GM12874 (cell line): ENCODE results near the gene OR8A1.

Source experiments
- TF ChIP-seq, protein P1 (sequence below): IDR thresholded peaks from 2 replicates; pipeline ENCODE4 v1.5.1; 2011; ENCODE audit warnings: low read depth, mild to moderate bottlenecking, control low read depth, low read length, moderate library complexity; ENCODE audit not compliant: insufficient read depth

OR8A1 gene

DNA sequence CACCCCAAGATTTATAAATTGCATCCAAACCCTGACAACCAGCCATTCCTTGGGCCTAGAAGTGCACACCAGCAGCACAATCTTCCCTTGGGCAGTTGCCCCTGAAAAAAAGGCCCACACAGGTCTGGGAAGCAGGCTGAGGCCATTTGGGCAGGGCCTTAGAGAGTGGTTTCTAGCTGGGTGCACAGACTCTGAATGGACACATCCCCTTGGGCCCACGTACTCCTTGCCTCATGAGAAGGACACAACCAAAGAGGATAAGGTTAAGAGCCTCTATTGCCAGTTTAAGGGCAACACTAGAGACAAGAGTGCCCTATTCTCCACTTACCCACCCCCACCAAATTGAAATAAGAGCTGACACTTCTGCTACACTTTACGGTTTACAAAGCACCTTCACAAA lies 40.5 kb downstream of the OR8A1 start:
- TF ChIP-seq, protein P1, sequence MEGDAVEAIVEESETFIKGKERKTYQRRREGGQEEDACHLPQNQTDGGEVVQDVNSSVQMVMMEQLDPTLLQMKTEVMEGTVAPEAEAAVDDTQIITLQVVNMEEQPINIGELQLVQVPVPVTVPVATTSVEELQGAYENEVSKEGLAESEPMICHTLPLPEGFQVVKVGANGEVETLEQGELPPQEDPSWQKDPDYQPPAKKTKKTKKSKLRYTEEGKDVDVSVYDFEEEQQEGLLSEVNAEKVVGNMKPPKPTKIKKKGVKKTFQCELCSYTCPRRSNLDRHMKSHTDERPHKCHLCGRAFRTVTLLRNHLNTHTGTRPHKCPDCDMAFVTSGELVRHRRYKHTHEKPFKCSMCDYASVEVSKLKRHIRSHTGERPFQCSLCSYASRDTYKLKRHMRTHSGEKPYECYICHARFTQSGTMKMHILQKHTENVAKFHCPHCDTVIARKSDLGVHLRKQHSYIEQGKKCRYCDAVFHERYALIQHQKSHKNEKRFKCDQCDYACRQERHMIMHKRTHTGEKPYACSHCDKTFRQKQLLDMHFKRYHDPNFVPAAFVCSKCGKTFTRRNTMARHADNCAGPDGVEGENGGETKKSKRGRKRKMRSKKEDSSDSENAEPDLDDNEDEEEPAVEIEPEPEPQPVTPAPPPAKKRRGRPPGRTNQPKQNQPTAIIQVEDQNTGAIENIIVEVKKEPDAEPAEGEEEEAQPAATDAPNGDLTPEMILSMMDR = no peak

DNA sequence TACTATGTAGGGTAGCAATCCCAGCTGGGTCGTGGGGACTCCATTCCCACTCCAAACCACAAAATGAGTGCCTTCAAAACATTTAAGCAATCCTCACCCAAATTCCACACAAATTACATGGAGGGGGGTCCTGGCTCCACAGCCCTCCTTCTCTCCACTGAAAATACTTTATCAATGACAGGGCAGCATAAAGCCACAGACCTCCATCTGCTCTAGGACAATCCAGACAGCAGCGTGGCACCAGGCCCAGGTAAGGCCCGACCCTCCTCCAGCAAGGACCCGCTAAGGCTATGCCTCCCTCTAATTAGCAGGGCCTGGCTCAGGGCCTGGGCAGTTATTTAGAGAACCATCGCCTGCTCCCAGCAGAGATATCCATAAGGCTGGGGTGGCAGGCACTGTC lies 41.3 kb downstream of the OR8A1 start, which contains the start of gene PANX3:
PANX3 (plus strand) TSS at position 365 of the 400 bp plus-strand sequence. CDS start 129 bp downstream, outside the sequence.
- TF ChIP-seq, protein P1 = no peak

DNA sequence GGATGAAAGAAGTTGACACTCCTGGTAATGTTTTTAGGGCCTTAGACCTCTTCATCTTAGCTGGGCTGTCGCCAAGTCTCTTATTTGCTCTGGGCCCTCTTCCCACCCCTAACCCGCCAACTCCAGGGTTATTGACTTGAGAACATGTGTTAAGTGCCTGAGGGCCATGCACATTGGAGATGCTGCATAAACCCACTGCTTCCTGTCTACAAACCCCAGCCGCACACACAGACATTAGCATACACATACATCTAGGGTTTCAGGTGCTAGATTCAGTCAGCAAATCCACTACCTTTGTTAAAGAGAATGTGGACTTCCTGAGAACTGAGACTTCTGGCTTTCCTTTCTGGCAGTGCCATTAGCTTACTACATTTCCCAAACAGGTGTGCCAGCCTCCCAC lies 42.2 kb downstream of the OR8A1 start:
- TF ChIP-seq, protein P1 = no peak

DNA sequence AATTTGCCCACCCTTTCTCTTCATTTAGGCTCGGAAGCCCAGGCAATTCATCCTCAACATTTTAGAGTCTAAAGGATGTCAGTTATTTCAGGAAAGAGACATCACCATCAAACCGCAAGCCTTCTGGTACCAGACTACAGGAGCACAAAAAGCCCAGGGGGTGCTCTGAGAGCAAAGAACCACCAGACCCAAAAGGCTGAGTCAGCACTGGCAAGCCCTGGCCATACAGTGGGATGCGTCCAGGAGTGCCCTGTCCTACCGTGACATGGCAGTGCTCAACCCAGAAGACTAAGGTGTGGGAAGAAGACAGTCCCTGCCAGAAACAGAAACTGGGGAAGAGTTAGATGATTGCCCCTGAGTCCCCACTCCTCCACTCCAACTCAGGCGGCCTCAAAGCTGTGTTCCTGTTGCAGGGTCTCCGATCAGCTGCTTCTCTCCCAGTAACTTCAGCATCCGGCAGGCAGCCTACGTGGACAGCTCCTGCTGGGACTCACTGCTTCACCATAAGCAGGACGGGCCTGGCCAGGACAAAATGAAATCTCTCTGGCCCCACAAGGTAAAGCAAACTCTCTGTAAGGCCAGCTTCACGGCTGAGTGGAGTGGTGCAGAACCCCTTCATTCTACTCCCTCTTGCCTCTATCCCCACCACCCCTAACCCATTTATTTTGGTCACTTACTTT lies 42.9 kb downstream of the OR8A1 start:
- TF ChIP-seq, protein P1 = no peak

DNA sequence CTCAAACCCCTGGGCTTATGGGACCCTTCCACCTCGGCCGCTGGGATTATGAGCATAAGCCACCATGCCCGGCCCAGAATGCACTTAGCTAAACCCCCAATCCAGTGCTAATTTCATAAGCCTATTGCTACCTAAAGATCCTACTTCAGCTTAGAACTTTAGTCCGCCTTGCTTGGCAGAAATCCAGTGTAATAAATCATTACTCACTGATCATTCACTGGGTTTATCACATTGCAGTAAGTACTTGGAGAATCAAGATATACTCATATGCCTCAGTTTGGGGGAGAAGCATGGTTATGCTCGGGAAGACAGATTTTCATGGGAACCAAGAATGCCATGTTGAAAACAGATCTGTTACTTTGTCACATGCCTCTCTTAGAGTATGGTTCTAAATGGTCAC lies 49.1 kb downstream of the OR8A1 start:
- TF ChIP-seq, protein P1 = no peak
